Erythroblast (primary cell): Measurements from ENCODE around the gene YLPM1.

ENCODE experiments used
- GATA1 ChIP-seq: IDR thresholded peaks from 2 replicates; pipeline ENCODE4 v1.6.1; 2011; ENCODE audit warnings: low read depth, mild to moderate bottlenecking, control low read depth, low read length, moderate library complexity
- POLR2A ChIP-seq: IDR thresholded peaks from 2 replicates; pipeline ENCODE4 v1.6.1; 2011; ENCODE audit warnings: mild to moderate bottlenecking, low read length

DNA sequence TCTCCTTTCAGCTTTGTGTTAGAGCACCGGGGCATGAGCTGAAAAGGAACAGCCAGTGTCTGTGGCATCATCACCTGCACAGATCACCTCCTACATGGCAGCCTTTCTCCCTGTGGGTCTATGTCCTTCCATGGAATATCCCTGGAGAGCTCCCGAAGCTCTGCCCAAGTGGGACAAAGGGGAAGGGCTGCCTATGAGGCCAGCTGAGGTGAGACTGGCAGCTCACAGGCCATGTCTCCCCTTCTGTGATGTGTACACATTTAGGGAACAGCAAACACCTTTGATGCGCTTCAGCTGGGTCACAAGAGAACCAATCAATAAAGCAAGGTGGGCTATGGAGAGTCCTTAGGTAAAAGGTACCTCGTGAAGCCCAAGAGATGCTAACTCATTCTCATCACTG is 108.7 kb downstream of the YLPM1 start:
- no peak for TF ChIP-seq POLR2A
- TF ChIP-seq GATA1, result no peak
